Keratinocyte (primary cell): ENCODE data around the gene ST8SIA2. TPM values are rescaled to one million over a fixed set of nuclear protein-coding genes. Genes with fewer than 3 reads are reported as not detected.
"Not testable (repeated sequence)": the region's sequence is repeated elsewhere in the genome, so short reads cannot be mapped to it uniquely, and the experiment has no call there.

Experiments
- DNase-seq: peaks from one replicate; pipeline ENCODE4 v3.0.0-alpha.2; 2011; ENCODE audit warnings: low read depth, missing footprints, low spot score
- FAIRE-seq: peaks from 2 replicates; lab custom pipeline; 2011; peaks lifted over from hg19 to GRCh38; lab: Jason Lieb, UNC
- H2AFZ ChIP-seq: 2 replicates; pipeline ENCODE4 v1.6.0; 2012; ENCODE audit warnings: low read length, control low read depth, inconsistent platforms; ENCODE audit not compliant: control insufficient read depth
- H3K27ac ChIP-seq: 2 replicates; pipeline ENCODE4 v1.5.1; 2011; ENCODE audit warnings: low read length; ENCODE audit not compliant: control insufficient read depth, insufficient read depth
- H3K27me3 ChIP-seq: 3 replicates; pipeline ENCODE4 v1.6.0; 2011; ENCODE audit warnings: low read length; ENCODE audit not compliant: control insufficient read depth, insufficient read depth; ENCODE audit errors: extremely low read depth
- H3K36me3 ChIP-seq, 2 experiments: 2 replicates in 1 of 2; 3 replicates in 1 of 2; pipeline ENCODE4 v1.5.1; 2011; ENCODE audit warnings: low read length in 2 of 2, mild to moderate bottlenecking in 1 of 2; ENCODE audit not compliant: control insufficient read depth in 2 of 2, insufficient read depth in 2 of 2; ENCODE audit errors: extremely low read depth in 1 of 2
- H3K4me1 ChIP-seq: 3 replicates; pipeline ENCODE4 v1.5.1; 2011; ENCODE audit warnings: low read length; ENCODE audit not compliant: control insufficient read depth, insufficient read depth; ENCODE audit errors: extremely low read depth
- H3K4me2 ChIP-seq: 3 replicates; pipeline ENCODE4 v1.6.0; 2011; ENCODE audit warnings: low read depth, low read length; ENCODE audit not compliant: control insufficient read depth, insufficient read depth; ENCODE audit errors: extremely low read depth
- H3K4me3 ChIP-seq, 3 experiments: fragments of 200-600 bp in 1 of 3; sonication (generic) in 1 of 3; 2 replicates in 2 of 3; 3 replicates in 1 of 3; pipeline ENCODE4 v1.5.1; 2011 to 2016; ENCODE audit warnings: low read length in 3 of 3, mild to moderate bottlenecking in 3 of 3, control low read depth in 2 of 3, inconsistent platforms in 1 of 3, low read depth in 1 of 3, mixed read lengths in 1 of 3, mixed run types in 1 of 3, moderate library complexity in 1 of 3; ENCODE audit not compliant: control insufficient read depth in 2 of 3, insufficient read depth in 2 of 3; ENCODE audit errors: extremely low read depth in 1 of 3
- H3K79me2 ChIP-seq: 2 replicates; pipeline ENCODE4 v1.6.0; 2012; ENCODE audit warnings: low read length; ENCODE audit not compliant: control insufficient read depth, insufficient read depth
- H3K9ac ChIP-seq: 3 replicates; pipeline ENCODE4 v1.6.0; 2011; ENCODE audit warnings: low read length; ENCODE audit not compliant: control insufficient read depth, insufficient read depth; ENCODE audit errors: extremely low read depth
- H3K9me1 ChIP-seq: 3 replicates; pipeline ENCODE4 v1.6.0; 2011; ENCODE audit warnings: low read length; ENCODE audit not compliant: control insufficient read depth, insufficient read depth; ENCODE audit errors: extremely low read depth
- H3K9me3 ChIP-seq: 2 replicates; pipeline ENCODE4 v1.5.1; 2012; ENCODE audit warnings: low read depth, low read length; ENCODE audit not compliant: control insufficient read depth
- H4K20me1 ChIP-seq: 3 replicates; pipeline ENCODE4 v1.6.0; 2011; ENCODE audit warnings: low read length; ENCODE audit not compliant: control insufficient read depth, insufficient read depth; ENCODE audit errors: extremely low read depth
- EZH2 ChIP-seq: IDR thresholded peaks from one replicate; pipeline ENCODE4 v1.6.1; 2012; ENCODE audit warnings: inconsistent platforms, mild to moderate bottlenecking, low read length, moderate library complexity
- dilution Hi-C: fragments of 300-500 bp; cut with MboI; formaldehyde crosslinking; loops from one replicate; pipeline ENCODE4 v1.7.0; 2020; ENCODE audit warnings: low sequenced_read_pairs; ENCODE audit not compliant: extremely low pct_ligation_motif_present
- polyA plus RNA-seq, 5 experiments: library from polyadenylated mRNA; depleted of rRNA in 3 of 5; stranded (reverse) in 3 of 5; stranded (forward) in 1 of 5; unstranded in 1 of 5; fragments of >200 nt; gene quantifications; 1 replicate in 1 of 5; 2 replicates in 3 of 5; 3 replicates in 1 of 5; pipeline versions ENCODE4 v1.2.1 to v1.2.3, GENCODE V29; 2011 to 2012; ENCODE audit warnings: missing spikeins in 2 of 5, low read depth in 1 of 5, low replicate concordance in 1 of 5
- TF ChIP-seq, protein P1 (sequence below), 3 experiments: IDR thresholded peaks in 1 of 3; conservative IDR thresholded peaks in 1 of 3; optimal IDR thresholded peaks in 1 of 3; 2 replicates in 2 of 3; 3 replicates in 1 of 3; pipeline versions ENCODE3 to v1.5.1; 2011; ENCODE audit warnings: low read length in 3 of 3, mild to moderate bottlenecking in 3 of 3, moderate library complexity in 2 of 3, control low read depth in 1 of 3, inconsistent platforms in 1 of 3; ENCODE audit not compliant: insufficient read depth in 2 of 3; ENCODE audit errors: extremely low read depth in 1 of 3

Gene ST8SIA2
- polyA plus RNA-seq, 1 donor (not counting 4 experiments of a cell fraction or from before 2014, with no cell fraction given) = 0.22 TPM

DNA sequence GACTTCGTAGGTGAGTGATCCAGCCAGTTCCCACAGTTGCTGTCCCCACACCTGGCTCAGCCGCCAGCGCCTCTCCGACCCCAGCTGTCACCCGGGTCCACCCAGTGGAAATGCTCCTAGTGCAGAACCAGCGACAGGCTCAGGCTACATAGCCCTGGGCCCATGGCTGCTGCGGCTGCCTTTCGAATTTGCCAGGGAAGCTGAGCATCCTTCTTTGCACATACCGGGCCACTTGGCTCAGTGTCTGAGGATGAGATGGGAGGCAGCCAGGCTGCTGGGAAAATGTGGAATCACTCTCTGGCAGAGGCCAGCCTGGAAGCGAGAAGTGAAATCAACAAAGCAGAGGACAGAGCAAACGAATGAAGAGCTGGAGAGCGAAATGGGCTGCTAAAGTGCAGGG is 80.1 kb downstream of the ST8SIA2 start:
- DNase-seq (no peak), FAIRE-seq (no peak)
- Histone ChIP-seq H3K9me3 (no peaks in the 10 kb centered on the region), H3K9ac (no peak overlapping the region), H3K27me3 (no peaks in the 10 kb centered on the region), H2AFZ (no peak overlapping the region), H3K9me1 (no peaks in the 10 kb centered on the region), H3K4me2 (no peak overlapping the region), H4K20me1 (no peaks in the 10 kb centered on the region), H3K27ac (no peak overlapping the region), H3K36me3 (no peaks in the 10 kb centered on the region), H3K4me3 (no peak overlapping the region), H3K4me1 (no peaks in the 10 kb centered on the region), H3K79me2 (no peaks in the 10 kb centered on the region)
- TF ChIP-seq, protein P1, sequence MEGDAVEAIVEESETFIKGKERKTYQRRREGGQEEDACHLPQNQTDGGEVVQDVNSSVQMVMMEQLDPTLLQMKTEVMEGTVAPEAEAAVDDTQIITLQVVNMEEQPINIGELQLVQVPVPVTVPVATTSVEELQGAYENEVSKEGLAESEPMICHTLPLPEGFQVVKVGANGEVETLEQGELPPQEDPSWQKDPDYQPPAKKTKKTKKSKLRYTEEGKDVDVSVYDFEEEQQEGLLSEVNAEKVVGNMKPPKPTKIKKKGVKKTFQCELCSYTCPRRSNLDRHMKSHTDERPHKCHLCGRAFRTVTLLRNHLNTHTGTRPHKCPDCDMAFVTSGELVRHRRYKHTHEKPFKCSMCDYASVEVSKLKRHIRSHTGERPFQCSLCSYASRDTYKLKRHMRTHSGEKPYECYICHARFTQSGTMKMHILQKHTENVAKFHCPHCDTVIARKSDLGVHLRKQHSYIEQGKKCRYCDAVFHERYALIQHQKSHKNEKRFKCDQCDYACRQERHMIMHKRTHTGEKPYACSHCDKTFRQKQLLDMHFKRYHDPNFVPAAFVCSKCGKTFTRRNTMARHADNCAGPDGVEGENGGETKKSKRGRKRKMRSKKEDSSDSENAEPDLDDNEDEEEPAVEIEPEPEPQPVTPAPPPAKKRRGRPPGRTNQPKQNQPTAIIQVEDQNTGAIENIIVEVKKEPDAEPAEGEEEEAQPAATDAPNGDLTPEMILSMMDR (optimal IDR thresholded peaks at IDR 0.05 in 1 of 3, IDR thresholded peaks at IDR 0.05 in 1 of 3, conservative IDR thresholded peaks at IDR 0.05 in 1 of 3; ENCODE audit: extremely low read depth in 1 of 3, insufficient read depth in 2 of 3, low read length in 3 of 3) = no peak
- no peak for TF ChIP-seq EZH2
- dilution Hi-C loops = no loop called here

DNA sequence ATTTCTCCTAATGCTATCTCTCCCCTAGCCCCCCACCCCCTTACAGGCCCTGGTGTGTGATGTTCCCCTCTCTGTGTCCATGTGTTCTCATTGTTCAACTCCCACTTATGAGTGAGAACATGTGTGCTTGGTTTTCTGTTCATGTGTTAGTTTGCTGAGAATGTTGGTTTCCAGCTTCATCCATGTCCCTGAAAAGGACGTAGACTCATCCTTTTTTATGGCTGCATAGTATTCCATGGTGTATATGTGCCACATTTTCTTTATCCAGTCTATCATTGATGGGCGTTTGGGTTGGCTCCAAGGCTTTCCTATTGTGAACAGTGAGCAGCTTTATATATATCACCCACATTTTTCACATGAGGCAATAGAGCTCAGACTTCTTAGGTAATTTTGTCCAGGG is 86.0 kb downstream of the ST8SIA2 start:
- H3K9ac ChIP-seq, H4K20me1 ChIP-seq, dilution Hi-C loops, H3K4me3 ChIP-seq, H3K27me3 ChIP-seq, H3K79me2 ChIP-seq, H3K27ac ChIP-seq, H3K9me1 ChIP-seq, H3K36me3 ChIP-seq, H3K9me3 ChIP-seq, H2AFZ ChIP-seq, H3K4me2 ChIP-seq, H3K4me1 ChIP-seq, DNase-seq, FAIRE-seq: not testable (repeated sequence)

DNA sequence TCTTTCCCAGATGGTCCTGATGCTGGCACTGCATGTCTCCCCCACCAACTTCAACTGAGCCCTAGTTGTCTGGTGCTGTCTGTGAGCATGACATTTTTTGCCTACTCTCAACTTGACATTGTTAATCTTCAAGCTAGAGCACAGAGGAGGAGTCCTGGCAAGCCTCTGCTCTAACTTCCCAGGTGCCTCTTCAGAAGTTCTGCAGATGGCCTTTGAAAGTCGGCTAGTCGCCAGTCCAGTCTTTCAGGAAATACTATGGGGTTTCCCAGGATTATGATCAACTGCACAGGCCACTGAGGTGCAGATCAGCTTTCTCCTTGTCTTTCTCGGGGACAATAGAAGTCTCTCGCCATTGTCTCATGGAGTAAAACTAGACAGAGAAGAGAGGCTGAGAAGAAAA is 86.7 kb downstream of the ST8SIA2 start:
- Histone ChIP-seq H3K27ac (no peak overlapping the region), H3K4me2 (no peak overlapping the region), H3K9me3 (no peaks in the 10 kb centered on the region), H3K9me1 (no peaks in the 10 kb centered on the region), H3K4me3 (no peak overlapping the region), H3K9ac (no peak overlapping the region), H3K27me3 (no peaks in the 10 kb centered on the region), H3K36me3 (no peaks in the 10 kb centered on the region), H2AFZ (no peak overlapping the region), H3K79me2 (no peaks in the 10 kb centered on the region), H4K20me1 (no peaks in the 10 kb centered on the region), H3K4me1 (no peaks in the 10 kb centered on the region)
- dilution Hi-C loops = no loop called here
- DNase-seq = no peak
- FAIRE-seq = no peak
- TF ChIP-seq, protein P1 (optimal IDR thresholded peaks at IDR 0.05 in 1 of 3, IDR thresholded peaks at IDR 0.05 in 1 of 3, conservative IDR thresholded peaks at IDR 0.05 in 1 of 3; ENCODE audit: extremely low read depth in 1 of 3, insufficient read depth in 2 of 3, low read length in 3 of 3) = no peak
- no peak for TF ChIP-seq EZH2
